SIG-M5 (cell line): ENCODE results near the gene PAK3.

Experiments used
- DNase-seq: peaks from one replicate; lab custom pipeline; 2025; lab: John Stamatoyannopoulos, UW

The PAK3 gene

GRCh38 chrX:111262086-111262485 is 166.1 kb downstream of the PAK3 start:
- no peak for DNase-seq

DNA sequence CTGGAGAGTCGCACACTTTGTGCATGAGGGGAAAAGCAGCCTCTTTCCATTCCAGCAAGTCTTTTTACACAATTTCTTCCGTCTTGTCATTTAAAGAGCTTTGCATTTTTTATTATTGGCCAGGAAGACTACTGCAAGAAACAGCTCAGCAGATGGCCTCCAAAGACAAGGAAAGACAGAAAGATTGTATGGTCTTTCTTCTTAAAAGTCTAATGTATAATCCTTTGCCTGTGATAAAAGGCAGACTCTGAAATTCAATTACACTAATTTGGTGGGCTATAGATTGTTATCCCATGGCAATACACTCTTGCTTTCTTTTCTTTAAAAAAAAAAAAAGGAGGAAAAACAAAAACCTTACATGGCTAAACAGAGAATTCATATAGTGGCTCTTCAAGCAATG is 168.4 kb downstream of the PAK3 start:
- no peak for DNase-seq

GRCh38 chrX:111265486-111265885 is 169.5 kb downstream of the PAK3 start:
- DNase-seq: no peak

GRCh38 chrX:111268506-111268905 is 172.5 kb downstream of the PAK3 start:
- no peak for DNase-seq

GRCh38 chrX:111270339-111270738 is 174.3 kb downstream of the PAK3 start, which contains the start of gene CAPN6:
Gene CAPN6, minus strand, starts transcription at chrX:111270483. Its CDS starts 6,547 bp downstream, at chrX:111263936.
- no peak for DNase-seq
